Islet of Langerhans (tissue), 1 donor: ENCODE data around the gene IL12RB2.

Source experiments
- FAIRE-seq: peaks from one replicate; lab custom pipeline; 2011; peaks lifted over from hg19 to GRCh38; lab: Jason Lieb, UNC

The IL12RB2 gene

GRCh38 chr1:67307251-67308060 lies at the start of gene IL12RB2:
Gene IL12RB2 (plus strand): TSS chr1:67307873. CDS start chr1:67320369, 12,496 bp downstream.
- FAIRE-seq = no peak

- FAIRE-seq = no peak
Observed at GRCh38 chr1:67261680-67262079, 46.0 kb upstream of the IL12RB2 start.

DNA sequence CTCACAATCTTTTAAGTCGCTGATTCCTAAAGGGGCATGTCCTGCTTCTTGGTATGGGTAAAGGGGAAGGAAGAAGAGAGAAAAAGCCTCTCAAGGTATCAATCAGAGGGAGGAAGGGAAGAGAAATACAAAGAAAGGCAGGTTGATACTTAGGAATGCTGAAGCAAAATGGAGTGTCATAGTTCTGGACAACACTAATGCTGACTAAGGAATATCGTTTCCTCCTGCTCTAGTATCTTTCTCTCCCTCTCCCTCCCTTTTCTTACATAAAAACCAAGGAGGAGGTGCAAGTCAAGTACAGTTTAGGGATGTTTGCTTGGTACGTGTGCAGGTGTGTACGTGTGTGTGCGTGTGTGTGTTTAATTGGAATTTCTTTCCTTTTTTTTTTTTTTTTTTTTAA lies 44.9 kb upstream of the IL12RB2 start:
- no peak for FAIRE-seq

- no peak for FAIRE-seq
Observed at GRCh38 chr1:67264152-67264551, 43.5 kb upstream of the IL12RB2 start.

- no peak for FAIRE-seq
Observed at GRCh38 chr1:67264899-67265298, 42.8 kb upstream of the IL12RB2 start.

DNA sequence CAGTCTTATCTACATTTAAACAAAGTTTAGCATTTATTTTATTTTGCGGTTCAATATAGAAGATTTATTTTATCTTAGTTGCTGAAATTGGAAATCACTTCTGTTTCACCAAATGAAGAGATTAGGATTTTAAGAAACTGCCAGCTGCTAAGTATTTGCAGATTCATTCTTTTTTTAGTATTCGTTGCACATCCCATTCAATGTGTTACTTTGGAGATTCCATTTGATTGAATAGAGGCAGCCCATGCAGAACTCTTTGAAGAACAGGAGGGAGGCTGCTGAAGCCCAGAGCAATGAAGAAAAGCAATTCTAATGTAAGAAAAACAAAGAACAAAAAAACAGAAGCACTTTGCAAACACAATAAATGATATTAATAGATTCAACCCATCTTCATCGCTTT lies 38.6 kb upstream of the IL12RB2 start:
- no peak for FAIRE-seq

GRCh38 chr1:67270541-67270940 lies 37.1 kb upstream of the IL12RB2 start:
- no peak for FAIRE-seq

- no peak for FAIRE-seq
Observed at GRCh38 chr1:67273591-67273990, 34.1 kb upstream of the IL12RB2 start.

DNA sequence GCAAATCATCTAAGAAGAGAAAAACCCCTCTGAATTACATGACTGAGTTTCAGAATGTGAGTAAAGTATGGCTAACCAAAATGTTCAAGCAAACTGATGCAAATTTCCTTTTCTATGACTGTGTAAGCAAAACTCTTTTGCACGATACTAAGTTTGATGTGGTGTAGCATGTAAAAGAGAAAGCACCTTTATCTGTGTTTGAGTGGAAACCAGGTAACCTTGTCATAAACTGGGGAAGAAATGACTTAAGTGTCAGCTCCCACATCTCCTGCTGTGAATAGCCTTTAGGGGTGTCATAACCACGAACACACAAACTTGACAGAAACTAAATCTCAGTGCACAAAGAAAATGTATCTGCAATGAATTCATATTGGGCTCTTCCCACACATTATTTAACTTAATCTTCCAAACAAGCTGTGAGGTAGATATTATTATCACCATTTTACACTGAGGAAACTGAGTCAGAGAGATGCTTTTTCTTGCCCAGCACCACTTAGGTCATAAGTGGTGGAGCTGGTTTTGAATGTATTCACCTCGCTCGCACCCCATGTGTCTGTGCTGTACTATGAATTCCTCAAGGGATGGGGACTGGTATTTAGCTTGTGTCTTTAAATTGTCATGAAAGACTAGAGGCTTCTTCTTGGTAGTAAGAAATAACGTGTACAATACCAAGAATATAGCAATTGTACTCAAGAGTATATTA lies 32.9 kb upstream of the IL12RB2 start:
- no peak for FAIRE-seq

DNA sequence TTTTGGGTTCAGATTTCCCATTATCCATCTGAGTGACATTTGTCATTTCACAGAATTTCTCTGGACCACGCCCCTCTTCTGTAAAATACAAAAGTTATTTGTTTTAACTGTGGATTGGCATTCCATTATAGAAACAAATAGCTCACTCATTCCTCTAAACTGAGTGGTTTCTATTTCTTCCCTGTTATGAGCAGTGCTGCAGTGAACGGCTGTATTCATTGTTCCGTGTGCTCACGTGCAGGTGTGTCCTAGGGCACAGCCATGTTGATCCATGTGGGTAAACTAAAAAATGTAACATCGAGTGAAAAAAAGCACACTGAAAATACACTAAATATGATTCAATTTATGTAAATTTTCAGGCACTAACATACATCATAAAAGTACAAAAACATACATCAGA lies 27.0 kb upstream of the IL12RB2 start:
- no peak for FAIRE-seq

DNA sequence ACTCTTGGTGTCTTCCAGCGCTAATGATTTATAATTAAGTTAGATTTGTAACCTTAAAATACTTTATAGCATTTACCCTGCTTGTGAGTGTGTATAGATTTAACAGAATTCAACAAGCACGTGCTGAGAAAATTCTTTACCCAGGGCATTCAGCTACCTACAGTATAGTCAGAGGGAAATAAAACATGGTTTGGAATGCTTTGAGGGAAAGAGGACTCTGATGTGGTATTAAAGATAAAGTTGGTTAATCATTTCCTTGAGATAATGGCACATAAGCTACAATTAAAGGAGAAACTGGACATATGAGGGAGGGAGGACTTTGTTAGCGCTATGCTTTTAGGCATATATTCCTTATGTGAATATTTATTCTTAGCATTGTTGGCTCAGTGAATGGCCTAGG lies 26.4 kb upstream of the IL12RB2 start:
- no peak for FAIRE-seq

GRCh38 chr1:67285780-67286488 lies 21.7 kb upstream of the IL12RB2 start:
- no peak for FAIRE-seq

GRCh38 chr1:67290236-67290635 lies 17.4 kb upstream of the IL12RB2 start:
- no peak for FAIRE-seq

DNA sequence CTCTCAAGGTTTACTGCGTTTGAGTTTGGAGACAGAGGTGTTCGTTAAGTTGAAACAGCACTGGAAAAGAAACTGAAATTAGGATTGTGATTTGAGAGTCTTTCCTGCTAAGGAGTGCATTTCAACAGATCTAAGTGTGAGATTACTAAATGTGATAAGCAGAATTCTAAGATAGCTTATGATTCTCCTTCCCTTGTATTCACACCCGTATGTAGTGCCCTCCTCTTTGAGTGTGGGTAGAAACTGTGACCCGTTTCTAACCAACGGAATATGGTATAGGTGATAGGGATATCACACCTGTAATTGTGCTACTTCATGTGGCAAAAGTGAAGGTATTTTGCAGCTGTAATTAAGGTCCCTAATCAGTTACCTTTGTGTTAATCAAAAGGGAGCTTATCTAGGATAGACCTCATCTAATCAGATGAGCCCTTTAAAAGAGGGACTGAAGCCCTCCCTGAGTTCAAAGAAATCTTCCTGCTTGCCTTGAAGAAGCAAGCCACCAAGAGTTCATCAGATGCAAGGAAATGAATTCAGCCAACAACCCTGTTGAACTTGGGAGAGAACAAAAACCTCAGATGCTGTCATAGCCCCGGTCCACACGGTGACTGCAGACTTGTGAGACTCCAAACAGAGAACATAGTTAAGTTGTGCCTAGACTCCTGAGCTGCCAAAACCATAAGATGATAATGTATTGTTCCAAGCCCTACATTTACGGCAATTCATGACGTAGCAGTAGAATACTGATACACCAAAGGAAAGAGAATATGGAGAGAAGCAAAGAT lies 12.6 kb upstream of the IL12RB2 start:
- no peak for FAIRE-seq

DNA sequence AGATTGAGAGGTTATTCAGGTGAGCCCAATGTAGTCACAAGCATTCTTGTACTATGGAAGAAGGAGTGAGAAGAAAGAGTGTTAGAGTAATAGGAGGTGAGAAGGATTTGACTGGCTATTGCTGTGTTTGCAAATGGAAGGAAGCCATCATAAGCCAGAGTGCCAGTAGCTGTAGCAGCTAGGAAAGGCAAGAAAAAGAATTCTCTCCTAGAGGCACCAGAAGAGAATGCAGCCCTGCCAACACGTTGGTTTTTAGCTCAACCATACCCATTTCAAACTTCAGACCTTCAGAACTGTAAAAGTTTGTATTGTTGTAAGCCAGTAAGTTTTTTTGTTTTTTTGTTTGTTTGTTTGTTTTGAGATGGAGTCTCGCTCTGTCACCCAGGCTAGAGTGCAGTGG lies 8.9 kb upstream of the IL12RB2 start:
- no peak for FAIRE-seq

GRCh38 chr1:67299296-67299695 lies 8.4 kb upstream of the IL12RB2 start:
- FAIRE-seq = no peak

DNA sequence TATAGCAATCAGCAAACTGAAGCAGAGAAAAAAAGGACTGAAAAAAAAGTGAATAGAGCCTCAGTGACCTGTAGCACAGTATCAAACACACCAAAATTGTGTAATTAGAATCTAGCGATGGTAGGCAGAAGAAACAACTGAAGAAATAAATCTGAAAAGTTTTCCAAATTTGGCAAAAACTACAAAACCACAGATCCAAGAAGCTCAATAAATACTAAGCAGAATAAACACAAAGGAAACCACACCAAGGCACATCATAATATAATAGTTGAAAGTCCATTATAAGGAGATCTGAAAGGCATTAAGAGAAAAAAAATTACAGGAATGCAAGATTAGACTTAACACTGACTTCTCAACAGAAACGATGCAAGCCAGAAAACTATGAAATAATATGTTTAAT lies 7.1 kb upstream of the IL12RB2 start:
- no peak for FAIRE-seq

- no peak for FAIRE-seq
Observed at GRCh38 chr1:67304023-67304422, 3.6 kb upstream of the IL12RB2 start.

DNA sequence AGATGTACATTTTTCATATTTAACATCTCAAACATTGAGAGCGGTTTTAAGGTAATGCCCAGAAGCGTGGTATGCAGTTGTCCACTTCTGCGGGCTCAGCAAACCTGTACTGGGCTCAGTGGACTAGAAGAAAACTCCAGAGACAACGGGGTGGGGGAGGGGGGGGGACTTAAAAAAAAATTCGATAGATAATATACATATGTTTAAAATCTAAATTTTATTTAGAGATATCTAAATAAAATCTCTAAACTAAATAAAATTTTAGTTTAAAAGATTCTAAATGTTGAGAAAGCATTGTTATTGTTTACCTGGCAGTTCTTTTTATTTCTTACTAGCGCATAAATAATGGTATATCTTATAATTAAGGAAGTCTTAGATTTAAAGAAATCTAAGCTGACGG lies 1.1 kb upstream of the IL12RB2 start:
- no peak for FAIRE-seq

DNA sequence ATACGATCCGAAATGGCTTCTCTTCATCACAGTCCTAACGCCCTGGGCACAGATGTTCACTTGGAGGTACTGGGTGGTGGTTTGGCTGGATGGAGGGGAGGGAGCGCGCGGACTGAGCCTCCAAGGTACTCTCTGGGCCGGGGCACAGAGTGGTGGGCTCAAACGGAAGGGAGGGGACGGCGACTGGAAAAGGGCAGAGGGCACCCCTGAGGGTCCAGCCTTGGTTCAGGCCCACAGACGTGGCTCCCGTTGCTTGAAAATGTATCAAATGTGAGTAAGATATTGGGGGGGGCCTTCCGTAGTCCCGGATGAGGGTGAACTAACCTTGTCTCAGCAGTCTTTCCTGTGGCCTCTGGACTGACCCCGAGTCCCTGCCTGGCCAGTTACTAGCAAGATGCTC lies 463 bp downstream of the IL12RB2 start:
- no peak for FAIRE-seq

DNA sequence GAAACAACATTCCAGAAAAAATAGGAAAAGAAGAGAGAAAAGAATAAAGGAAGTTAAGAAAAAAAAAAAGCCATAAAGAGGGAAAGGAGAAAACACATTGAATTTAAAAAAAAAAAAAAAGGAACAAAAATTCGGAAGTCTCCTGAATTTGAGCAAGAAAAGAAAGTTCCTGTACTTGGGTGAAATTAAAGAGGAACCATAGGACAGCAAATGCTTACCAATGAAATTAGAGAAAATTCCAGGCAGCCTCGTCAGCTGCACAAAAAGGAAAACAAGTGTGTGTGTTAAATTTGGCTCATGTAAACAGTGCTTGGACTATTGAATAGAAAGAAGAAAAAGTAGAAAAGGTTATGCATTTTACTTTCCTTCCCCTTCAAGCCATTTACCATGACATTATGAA lies 4.9 kb downstream of the IL12RB2 start:
- no peak for FAIRE-seq

GRCh38 chr1:67313934-67314671 lies 6.4 kb downstream of the IL12RB2 start:
- no peak for FAIRE-seq
